ENCODE results near the gene CTH. TPM values are rescaled to one million over a fixed set of nuclear protein-coding genes. Genes with fewer than 3 reads are reported as not detected.
"Not testable (repeated sequence)": the region's sequence is repeated elsewhere in the genome, so short reads cannot be mapped to it uniquely, and the experiment has no call there.

Gene CTH
- total and polyA plus RNA-seq, 2 of the 4 experiments (the other 2 are of a cell fraction): 2.7 to 3.0 TPM

DNA sequence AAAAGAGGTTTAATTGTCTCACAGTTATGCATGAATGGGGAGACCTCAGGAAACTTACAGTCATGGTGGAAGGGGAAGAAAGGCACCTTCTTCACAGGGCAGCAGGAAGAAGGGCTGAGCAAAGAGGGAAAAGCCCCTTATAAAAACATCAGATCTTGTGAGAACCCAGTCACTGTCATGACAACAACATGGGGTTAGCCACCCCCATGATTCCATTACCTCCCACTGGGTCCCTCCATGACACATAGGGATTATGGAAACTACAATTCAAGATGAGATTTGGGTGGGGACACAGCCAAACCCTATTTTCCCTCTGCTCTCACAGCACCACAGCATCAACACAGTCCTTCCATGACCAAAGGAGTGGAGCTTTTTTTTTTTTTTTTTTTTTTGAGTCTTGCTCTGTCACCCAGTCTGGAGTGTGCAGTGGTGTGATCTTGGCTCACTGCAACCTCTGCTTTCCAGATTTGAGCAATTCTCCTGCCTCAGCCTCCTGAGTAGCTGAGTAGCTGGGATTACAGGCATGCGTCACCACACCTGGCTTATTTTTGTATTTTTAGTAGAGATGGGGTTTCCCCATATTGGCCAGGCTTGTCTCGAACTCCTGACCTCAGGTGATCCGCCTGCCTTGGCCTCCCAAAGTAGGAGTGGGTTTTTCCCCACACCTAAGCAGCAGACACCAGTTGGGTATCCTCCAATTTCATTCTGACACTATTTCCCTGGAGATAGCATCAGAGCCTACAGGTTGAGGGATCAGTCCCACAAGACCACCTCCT lies 41.3 kb downstream of the CTH start:
- POLR2A ChIA-PET (ENCODE audit: unreplicated experiment); H2BK5ac ChIP-seq (ENCODE audit: low read depth, low read length, poor library complexity, severe bottlenecking); H4K8ac ChIP-seq (ENCODE audit: low read depth in 2 of 2, low read length in 2 of 2); H3K9ac ChIP-seq (ENCODE audit: low read depth, low read length); H2BK15ac ChIP-seq (ENCODE audit: low read depth, low read length); ATAC-seq (ENCODE audit: low read depth); H3K14ac ChIP-seq (replicated peaks; ENCODE audit: low read depth, low read length); H2AFZ ChIP-seq (replicated peaks; ENCODE audit: low read length, poor library complexity); intact Hi-C loops (cut with micrococcal nuclease); CTCF ChIA-PET; H3K27me3 ChIP-seq (ENCODE audit: control insufficient read depth, insufficient read depth, low read length); H2AK5ac ChIP-seq (ENCODE audit: low read depth, low read length); dilution Hi-C loops (cut with HindIII; ENCODE audit: low sequenced_read_pairs, unreplicated experiment); H3K9me1 ChIP-seq (ENCODE audit: insufficient read depth, low read length); H3K36me3 ChIP-seq (ENCODE audit: control insufficient read depth, insufficient read depth, low read length); H4K5ac ChIP-seq (ENCODE audit: low read depth, low read length); H3K9me3 ChIP-seq (ENCODE audit: control insufficient read depth, insufficient read depth, low read length); H2BK120ac ChIP-seq (ENCODE audit: low read depth, low read length); H3K27ac ChIP-seq (ENCODE audit: insufficient read depth, low read length); in situ Hi-C loops (cut with MboI; ENCODE audit: low sequenced_read_pairs); BruUV-seq (replicated peaks); H3K79me1 ChIP-seq (ENCODE audit: low read depth in 1 of 2, low read length in 2 of 2); H3K4me3 ChIP-seq (ENCODE audit: insufficient read depth, low read depth, low read length); H2AK9ac ChIP-seq (replicated peaks; ENCODE audit: low read depth, low read length, poor library complexity); H3K18ac ChIP-seq (ENCODE audit: low read depth, low read length); DNase-seq; H4K20me1 ChIP-seq (ENCODE audit: insufficient read depth, low read length); H3K4me2 ChIP-seq (ENCODE audit: low read depth, low read length); H3K4me1 ChIP-seq (ENCODE audit: control insufficient read depth, insufficient read depth, low read length); H3K56ac ChIP-seq (ENCODE audit: extremely low read depth, insufficient read depth, low read length); H2BK20ac ChIP-seq (ENCODE audit: low read depth, low read length); H3K23ac ChIP-seq (ENCODE audit: low read depth, low read length); H4K91ac ChIP-seq (ENCODE audit: insufficient read depth, low read depth, low read length); H3K4ac ChIP-seq (ENCODE audit: low read depth, low read length): not testable (repeated sequence)
- WGBS, 2 experiments (ENCODE audit: extremely low coverage in 2 of 2, insufficient read length in 1 of 2): no CpG with 5 or more reads among the region's 3 CpGs
